Left lung (tissue), 10 donors: Measurements from ENCODE around the gene SHC3. TPM values are rescaled to one million over a fixed set of nuclear protein-coding genes. Genes with fewer than 3 reads are reported as not detected.

Experiments
- ATAC-seq: fragments of 200-7000 bp; cut with Tn5 transposase; one replicate; pipeline ENCODE4 v1.9.1; 2020; ENCODE audit warnings: moderate library complexity
- DNase-seq, 4 donors: peaks; one replicate each; pipeline ENCODE4 v3.0.0-alpha.2; 2013 to 2020
- H3K27ac ChIP-seq, 2 donors: fragments of 200-600 bp; sonication (generic) in 1 of 2; one replicate each; pipeline versions ENCODE4 v1.5.0 to v1.8.0; 2020 to 2021
- H3K27me3 ChIP-seq, 2 donors: fragments of 200-600 bp; sonication (generic) in 1 of 2; one replicate each; pipeline versions ENCODE4 v1.5.0 to v1.8.0; 2020 to 2021
- H3K36me3 ChIP-seq, 2 donors: fragments of 200-600 bp; sonication (generic) in 1 of 2; one replicate each; pipeline versions ENCODE4 v1.5.0 to v1.8.0; 2020 to 2021
- H3K4me1 ChIP-seq, 2 donors: fragments of 200-600 bp; one replicate each; pipeline ENCODE4 v1.8.0; 2021
- H3K4me3 ChIP-seq, 2 donors: fragments of 200-600 bp; sonication (generic) in 1 of 2; one replicate each; pipeline versions ENCODE4 v1.5.0 to v1.8.0; 2020 to 2021; ENCODE audit warnings: mild to moderate bottlenecking in 1 of 2
- H3K9me3 ChIP-seq, 2 donors: fragments of 200-600 bp; sonication (generic) in 1 of 2; one replicate each; pipeline versions ENCODE4 v1.5.0 to v1.8.0; 2020 to 2021
- intact Hi-C, 2 donors: fragments of 100-400 bp; cut with DNase I; formaldehyde crosslinking; loops; one replicate each; pipeline versions ENCODE4 v1.11.2 to v1.14.2; 2022
- polyA plus RNA-seq, 6 donors: library from polyadenylated mRNA; unstranded; fragments of 120-200 nt; gene quantifications; one replicate each; pipeline ENCODE4 v1.2.1, GENCODE V29; 2013; ENCODE audit not compliant: insufficient read length in 6 of 6
- total RNA-seq, 2 donors: library from RNA; stranded (reverse); fragmentation: NEBNext Ultra II Directional; extraction: Animal tissue kit (Norgen Biotek cat#: 25700); gene quantifications; one replicate each; pipeline ENCODE4 v1.2.1, GENCODE V29; 2021
- TF ChIP-seq, protein P1 (sequence below), 2 donors: fragments of 200-600 bp; sonication (generic) in 1 of 2; IDR thresholded peaks; one replicate each; pipeline versions ENCODE4 v1.5.0 to v1.8.0; 2021; ENCODE audit warnings: antibody characterized with exemption in 2 of 2
- donor health status: DM: no; HTN: yes; CAD: no.
- donor health status: DM: no; HTN: no; CAD: no.

SHC3 gene
- total and polyA plus RNA-seq, 8 donors = 10.4 to 19.2 (median 15.6) TPM

DNA sequence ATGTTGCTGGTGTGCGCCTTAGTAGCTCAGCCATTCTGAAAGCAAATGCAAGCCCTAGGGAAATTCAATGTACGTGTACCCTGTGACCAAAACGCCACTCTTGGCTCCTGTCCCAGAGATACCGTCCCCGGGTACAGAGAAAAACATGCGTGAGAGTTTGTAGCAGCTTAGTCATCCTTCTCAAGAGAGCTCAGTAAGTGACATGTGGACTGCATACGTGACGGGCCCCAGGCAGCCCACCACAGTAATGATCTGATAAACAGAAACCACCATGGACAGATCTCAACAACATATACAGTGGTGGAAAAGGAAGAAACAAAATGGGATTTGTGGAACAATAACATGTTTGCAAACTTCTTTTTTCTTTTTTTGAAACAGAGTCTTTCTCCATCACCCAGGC lies 142.2 kb downstream of the SHC3 start:
- no peaks in the 10 kb centered on the region for H3K9me3 ChIP-seq
- TF ChIP-seq, protein P1, sequence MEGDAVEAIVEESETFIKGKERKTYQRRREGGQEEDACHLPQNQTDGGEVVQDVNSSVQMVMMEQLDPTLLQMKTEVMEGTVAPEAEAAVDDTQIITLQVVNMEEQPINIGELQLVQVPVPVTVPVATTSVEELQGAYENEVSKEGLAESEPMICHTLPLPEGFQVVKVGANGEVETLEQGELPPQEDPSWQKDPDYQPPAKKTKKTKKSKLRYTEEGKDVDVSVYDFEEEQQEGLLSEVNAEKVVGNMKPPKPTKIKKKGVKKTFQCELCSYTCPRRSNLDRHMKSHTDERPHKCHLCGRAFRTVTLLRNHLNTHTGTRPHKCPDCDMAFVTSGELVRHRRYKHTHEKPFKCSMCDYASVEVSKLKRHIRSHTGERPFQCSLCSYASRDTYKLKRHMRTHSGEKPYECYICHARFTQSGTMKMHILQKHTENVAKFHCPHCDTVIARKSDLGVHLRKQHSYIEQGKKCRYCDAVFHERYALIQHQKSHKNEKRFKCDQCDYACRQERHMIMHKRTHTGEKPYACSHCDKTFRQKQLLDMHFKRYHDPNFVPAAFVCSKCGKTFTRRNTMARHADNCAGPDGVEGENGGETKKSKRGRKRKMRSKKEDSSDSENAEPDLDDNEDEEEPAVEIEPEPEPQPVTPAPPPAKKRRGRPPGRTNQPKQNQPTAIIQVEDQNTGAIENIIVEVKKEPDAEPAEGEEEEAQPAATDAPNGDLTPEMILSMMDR (IDR thresholded peaks at IDR 0.05) = no peak
- H3K36me3 ChIP-seq = no peaks in the 10 kb centered on the region
- DNase-seq (no peak), ATAC-seq (peak; percentile 15)
- intact Hi-C loops = no loop called here
- H3K4me3 ChIP-seq = no peak overlapping the region
- H3K4me1 ChIP-seq = peaks cover 0 to 12% of the 10 kb centered on the region in 2 donors
- peak overlapping the region in 1 of 2 donors; percentile 20 for H3K27ac ChIP-seq
- H3K27me3 ChIP-seq = no peaks in the 10 kb centered on the region

DNA sequence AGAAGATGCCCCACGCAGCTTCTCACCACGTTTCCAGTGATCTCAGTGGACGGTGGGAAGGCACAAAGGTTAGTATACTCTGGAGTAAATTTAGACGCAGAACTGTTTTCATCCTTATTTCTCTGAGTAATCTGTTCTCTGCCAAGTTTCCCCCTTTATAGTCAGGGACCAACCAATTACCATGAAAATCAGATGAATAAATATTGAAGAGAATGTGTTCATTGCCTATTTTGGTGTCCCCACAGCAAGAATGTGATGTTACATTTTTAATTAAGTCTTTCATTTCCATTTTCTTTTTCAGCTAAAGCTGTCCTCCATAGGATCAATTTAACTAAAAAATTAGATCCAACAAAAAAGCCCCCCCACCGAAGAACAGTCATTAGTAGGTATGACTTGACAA lies 146.0 kb downstream of the SHC3 start:
- Histone ChIP-seq H3K36me3 (no peaks in the 10 kb centered on the region), H3K4me3 (no peak overlapping the region), H3K27ac (no peak overlapping the region), H3K9me3 (peaks cover 4 to 20% of the 10 kb centered on the region in 2 donors), H3K27me3 (no peaks in the 10 kb centered on the region), H3K4me1 (peaks cover 0 to 12% of the 10 kb centered on the region in 2 donors)
- intact Hi-C loops = no loop called here
- DNase-seq (no peak), ATAC-seq (no peak)
- TF ChIP-seq, protein P1 (IDR thresholded peaks at IDR 0.05) = no peak

DNA sequence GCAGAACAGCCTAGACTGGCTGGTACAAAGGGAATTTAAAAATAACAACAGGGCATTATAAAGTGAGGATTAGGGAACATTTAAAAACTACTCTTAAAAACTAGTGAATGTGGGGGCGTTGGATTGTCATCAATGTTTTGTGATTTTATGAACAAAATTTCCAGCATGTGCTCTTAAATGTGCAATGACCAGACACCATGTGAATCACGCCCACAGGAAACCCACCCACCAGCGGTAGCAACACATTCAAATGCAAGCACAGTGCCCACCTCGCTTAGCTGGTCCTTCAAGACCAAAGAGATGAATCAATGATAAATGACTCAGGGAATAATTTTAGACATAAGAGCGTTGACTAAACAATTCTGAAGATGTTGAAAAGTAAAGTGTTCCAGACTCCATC lies 146.4 kb downstream of the SHC3 start:
- TF ChIP-seq, protein P1 (IDR thresholded peaks at IDR 0.05) = no peak
- Histone ChIP-seq H3K4me3 (no peak overlapping the region), H3K36me3 (no peaks in the 10 kb centered on the region), H3K4me1 (peaks cover 0 to 9% of the 10 kb centered on the region in 2 donors), H3K9me3 (peaks cover 4 to 20% of the 10 kb centered on the region in 2 donors), H3K27ac (no peak overlapping the region), H3K27me3 (no peaks in the 10 kb centered on the region)
- ATAC-seq (no peak), DNase-seq (no peak)
- intact Hi-C loops = no loop called here

DNA sequence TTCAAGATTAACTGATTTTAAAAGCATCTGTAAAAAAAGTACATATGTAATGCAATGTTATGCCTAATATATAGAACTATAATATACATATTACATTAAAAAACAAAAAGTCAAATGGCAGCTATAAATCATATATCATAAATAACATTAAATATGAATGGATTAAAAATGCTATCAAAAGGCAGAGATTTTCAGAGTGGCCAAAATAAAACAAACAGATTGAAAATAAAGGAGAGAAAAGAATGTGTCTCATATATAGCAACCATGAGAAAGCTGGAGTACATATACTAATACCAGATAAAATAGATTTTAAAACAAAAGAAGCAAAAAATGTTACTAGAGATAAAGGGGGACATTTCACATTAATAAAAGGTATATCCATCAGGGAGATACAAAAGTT lies 148.8 kb downstream of the SHC3 start:
- Histone ChIP-seq H3K27ac (no peak overlapping the region), H3K36me3 (no peaks in the 10 kb centered on the region), H3K9me3 (peaks cover 4 to 20% of the 10 kb centered on the region in 2 donors), H3K4me3 (no peak overlapping the region), H3K27me3 (no peaks in the 10 kb centered on the region), H3K4me1 (peaks cover 0 to 10% of the 10 kb centered on the region in 2 donors)
- DNase-seq (no peak), ATAC-seq (no peak)
- intact Hi-C loops = no loop called here
- TF ChIP-seq, protein P1 (IDR thresholded peaks at IDR 0.05) = no peak

DNA sequence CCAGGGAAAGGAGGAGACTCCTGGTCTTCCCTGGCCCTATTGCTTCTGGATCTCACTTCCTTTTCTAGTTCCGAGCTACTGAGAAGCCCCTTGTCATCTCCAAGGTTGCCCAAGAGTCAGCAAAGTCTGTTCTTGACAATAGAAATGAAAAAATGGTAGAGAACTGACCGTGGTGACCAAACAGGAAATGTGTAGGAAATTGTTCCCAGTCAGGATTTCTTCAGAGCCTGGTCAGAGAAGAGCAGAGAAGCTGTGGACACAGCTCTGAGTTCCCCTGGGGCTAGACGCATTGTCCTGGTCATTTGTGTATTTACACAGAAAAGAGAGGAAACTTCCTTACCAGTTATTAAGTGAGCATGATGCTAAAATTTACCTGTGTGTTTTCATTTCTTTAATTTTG lies 151.7 kb downstream of the SHC3 start:
- Histone ChIP-seq H3K27me3 (no peaks in the 10 kb centered on the region), H3K9me3 (peaks cover 4 to 20% of the 10 kb centered on the region in 2 donors), H3K4me1 (peaks cover 19 to 24% of the 10 kb centered on the region in 2 donors), H3K36me3 (no peaks in the 10 kb centered on the region), H3K4me3 (no peak overlapping the region), H3K27ac (peak overlapping the region in 1 of 2 donors; percentile 1)
- TF ChIP-seq, protein P1 (IDR thresholded peaks at IDR 0.05) = no peak
- intact Hi-C loops = no loop called here
- DNase-seq (no peak), ATAC-seq (no peak)
